ENCODE data around the gene FFAR3.

DNA sequence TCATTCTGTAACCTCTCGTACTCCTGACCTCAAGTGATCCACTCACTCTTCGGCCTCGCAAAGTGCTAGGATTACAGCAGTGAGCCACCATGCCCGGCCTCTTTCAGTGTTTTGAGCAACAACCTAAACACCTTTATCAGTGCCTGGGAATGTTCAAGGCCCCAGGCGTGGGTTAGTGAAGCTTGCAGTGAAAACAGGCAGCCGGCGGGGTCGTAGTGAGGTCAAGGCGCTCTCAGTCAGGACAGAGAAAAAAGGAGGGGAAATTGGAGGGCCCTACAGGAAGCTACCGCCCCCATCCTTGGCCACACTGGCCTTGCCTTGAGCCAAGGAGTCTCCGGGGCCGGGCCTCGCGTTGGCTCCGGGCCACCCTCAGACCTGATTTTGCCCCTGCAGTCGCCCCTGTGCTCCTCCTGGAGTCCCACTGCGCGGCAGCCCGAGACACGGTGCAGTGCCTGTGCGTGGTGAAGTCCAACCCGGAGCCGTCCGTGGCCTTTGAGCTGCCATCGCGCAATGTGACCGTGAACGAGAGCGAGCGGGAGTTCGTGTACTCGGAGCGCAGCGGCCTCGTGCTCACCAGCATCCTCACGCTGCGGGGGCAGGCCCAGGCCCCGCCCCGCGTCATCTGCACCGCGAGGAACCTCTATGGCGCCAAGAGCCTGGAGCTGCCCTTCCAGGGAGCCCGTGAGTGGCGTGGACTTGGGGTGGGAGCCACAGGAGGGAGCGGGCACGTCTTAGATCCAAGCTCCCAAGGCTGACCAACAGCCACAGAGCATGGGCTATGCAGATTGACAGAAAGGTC lies 48.6 kb upstream of the FFAR3 start:
- TF ChIP-seq, protein P1, sequence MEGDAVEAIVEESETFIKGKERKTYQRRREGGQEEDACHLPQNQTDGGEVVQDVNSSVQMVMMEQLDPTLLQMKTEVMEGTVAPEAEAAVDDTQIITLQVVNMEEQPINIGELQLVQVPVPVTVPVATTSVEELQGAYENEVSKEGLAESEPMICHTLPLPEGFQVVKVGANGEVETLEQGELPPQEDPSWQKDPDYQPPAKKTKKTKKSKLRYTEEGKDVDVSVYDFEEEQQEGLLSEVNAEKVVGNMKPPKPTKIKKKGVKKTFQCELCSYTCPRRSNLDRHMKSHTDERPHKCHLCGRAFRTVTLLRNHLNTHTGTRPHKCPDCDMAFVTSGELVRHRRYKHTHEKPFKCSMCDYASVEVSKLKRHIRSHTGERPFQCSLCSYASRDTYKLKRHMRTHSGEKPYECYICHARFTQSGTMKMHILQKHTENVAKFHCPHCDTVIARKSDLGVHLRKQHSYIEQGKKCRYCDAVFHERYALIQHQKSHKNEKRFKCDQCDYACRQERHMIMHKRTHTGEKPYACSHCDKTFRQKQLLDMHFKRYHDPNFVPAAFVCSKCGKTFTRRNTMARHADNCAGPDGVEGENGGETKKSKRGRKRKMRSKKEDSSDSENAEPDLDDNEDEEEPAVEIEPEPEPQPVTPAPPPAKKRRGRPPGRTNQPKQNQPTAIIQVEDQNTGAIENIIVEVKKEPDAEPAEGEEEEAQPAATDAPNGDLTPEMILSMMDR (IDR thresholded peaks at IDR 0.05; ENCODE audit: insufficient read depth, low read length) = no peak
- TF ChIP-seq, protein P2, sequence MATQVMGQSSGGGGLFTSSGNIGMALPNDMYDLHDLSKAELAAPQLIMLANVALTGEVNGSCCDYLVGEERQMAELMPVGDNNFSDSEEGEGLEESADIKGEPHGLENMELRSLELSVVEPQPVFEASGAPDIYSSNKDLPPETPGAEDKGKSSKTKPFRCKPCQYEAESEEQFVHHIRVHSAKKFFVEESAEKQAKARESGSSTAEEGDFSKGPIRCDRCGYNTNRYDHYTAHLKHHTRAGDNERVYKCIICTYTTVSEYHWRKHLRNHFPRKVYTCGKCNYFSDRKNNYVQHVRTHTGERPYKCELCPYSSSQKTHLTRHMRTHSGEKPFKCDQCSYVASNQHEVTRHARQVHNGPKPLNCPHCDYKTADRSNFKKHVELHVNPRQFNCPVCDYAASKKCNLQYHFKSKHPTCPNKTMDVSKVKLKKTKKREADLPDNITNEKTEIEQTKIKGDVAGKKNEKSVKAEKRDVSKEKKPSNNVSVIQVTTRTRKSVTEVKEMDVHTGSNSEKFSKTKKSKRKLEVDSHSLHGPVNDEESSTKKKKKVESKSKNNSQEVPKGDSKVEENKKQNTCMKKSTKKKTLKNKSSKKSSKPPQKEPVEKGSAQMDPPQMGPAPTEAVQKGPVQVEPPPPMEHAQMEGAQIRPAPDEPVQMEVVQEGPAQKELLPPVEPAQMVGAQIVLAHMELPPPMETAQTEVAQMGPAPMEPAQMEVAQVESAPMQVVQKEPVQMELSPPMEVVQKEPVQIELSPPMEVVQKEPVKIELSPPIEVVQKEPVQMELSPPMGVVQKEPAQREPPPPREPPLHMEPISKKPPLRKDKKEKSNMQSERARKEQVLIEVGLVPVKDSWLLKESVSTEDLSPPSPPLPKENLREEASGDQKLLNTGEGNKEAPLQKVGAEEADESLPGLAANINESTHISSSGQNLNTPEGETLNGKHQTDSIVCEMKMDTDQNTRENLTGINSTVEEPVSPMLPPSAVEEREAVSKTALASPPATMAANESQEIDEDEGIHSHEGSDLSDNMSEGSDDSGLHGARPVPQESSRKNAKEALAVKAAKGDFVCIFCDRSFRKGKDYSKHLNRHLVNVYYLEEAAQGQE (IDR thresholded peaks at IDR 0.05; ENCODE audit: insufficient replicate concordance, low read depth) = no peak
- no peak for TF ChIP-seq POLR2AphosphoS5 (IDR thresholded peaks at IDR 0.05; ENCODE audit: low read depth)
